H1 (cell line): ENCODE results near the gene SLC2A5. TPM values are rescaled to one million over a fixed set of nuclear protein-coding genes. Genes with fewer than 3 reads are reported as not detected.

ENCODE experiments used
- CTCF ChIA-PET: fragments of 300-600 bp; sonication (Branson Sonifier 250); formaldehyde crosslinking; loops from one replicate; lab custom pipeline; 2021; ENCODE audit not compliant: partially characterized antibody; lab: Charles Lee
- POLR2A ChIA-PET: fragments of 300-600 bp; sonication (Branson Sonifier 250); formaldehyde crosslinking; loops from one replicate; lab custom pipeline; 2021; ENCODE audit warnings: inconsistent platforms; ENCODE audit not compliant: partially characterized antibody; lab: Charles Lee
- DNase-seq, 2 experiments: peaks; one replicate each; pipeline versions ENCODE4 v3.0.0 to v3.0.0-alpha.2; 2010 to 2022; ENCODE audit warnings: low spot score in 2 of 2, low read depth in 1 of 2, mixed read lengths in 1 of 2
- FAIRE-seq: peaks from 2 replicates; lab custom pipeline; 2011; peaks lifted over from hg19 to GRCh38; lab: Jason Lieb, UNC
- H2AFZ ChIP-seq: 2 replicates; pipeline ENCODE4 v1.8.1; 2012; ENCODE audit warnings: low read length, inconsistent platforms
- H2AK5ac ChIP-seq: 2 replicates; pipeline ENCODE4 v1.6.1; 2013; ENCODE audit warnings: low read depth, low read length
- H2BK120ac ChIP-seq: replicated peaks from 2 replicates; pipeline ENCODE3; 2013; ENCODE audit warnings: low read depth, low read length, inconsistent platforms
- H2BK12ac ChIP-seq: 2 replicates; pipeline ENCODE4 v1.6.1; 2013; ENCODE audit warnings: low read depth, low read length
- H2BK15ac ChIP-seq: 2 replicates; pipeline ENCODE4 v1.6.1; 2013; ENCODE audit warnings: low read length
- H2BK20ac ChIP-seq: 2 replicates; pipeline ENCODE4 v1.6.1; 2013; ENCODE audit warnings: low read length
- H2BK5ac ChIP-seq: 2 replicates; pipeline ENCODE4 v1.6.1; 2013; ENCODE audit warnings: low read depth, low read length
- H3K14ac ChIP-seq: 2 replicates; pipeline ENCODE4 v1.6.1; 2013; ENCODE audit warnings: inconsistent platforms; ENCODE audit not compliant: insufficient read length
- H3K18ac ChIP-seq: 2 replicates; pipeline ENCODE4 v1.6.1; 2013; ENCODE audit warnings: low read length; ENCODE audit errors: extremely low read depth
- H3K23ac ChIP-seq: 2 replicates; pipeline ENCODE4 v1.6.1; 2013; ENCODE audit warnings: inconsistent platforms; ENCODE audit not compliant: insufficient read length
- H3K23me2 ChIP-seq: 2 replicates; pipeline ENCODE4 v1.6.1; 2013; ENCODE audit warnings: low read depth, low read length
- H3K27ac ChIP-seq: 2 replicates; pipeline ENCODE4 v1.6.1; 2011; ENCODE audit warnings: low read depth, low read length, inconsistent platforms
- H3K27me3 ChIP-seq, 4 experiments: replicated peaks in 1 of 4; 1 replicate in 1 of 4; 2 replicates in 3 of 4; pipeline versions ENCODE4 v1.6.1 to v1.8.1; 2011 to 2013; ENCODE audit warnings: low read length in 3 of 4, mild to moderate bottlenecking in 3 of 4, inconsistent platforms in 2 of 4, mixed read lengths in 2 of 4, moderate library complexity in 1 of 4; ENCODE audit not compliant: control insufficient read depth in 3 of 4, insufficient read depth in 3 of 4; ENCODE audit errors: extremely low read depth in 1 of 4
- H3K36me3 ChIP-seq, 4 experiments: 2 replicates each; pipeline versions ENCODE4 v1.6.1 to v1.8.1; 2011 to 2013; ENCODE audit warnings: mild to moderate bottlenecking in 4 of 4, low read length in 3 of 4, moderate library complexity in 2 of 4, control low read depth in 1 of 4, inconsistent platforms in 1 of 4; ENCODE audit not compliant: insufficient read depth in 4 of 4, control insufficient read depth in 2 of 4
- H3K4ac ChIP-seq: replicated peaks from 2 replicates; pipeline ENCODE3; 2013; ENCODE audit warnings: low read length, low read depth, mixed read lengths, inconsistent platforms; ENCODE audit not compliant: insufficient read length
- H3K4me1 ChIP-seq, 4 experiments: replicated peaks in 1 of 4; 1 replicate in 1 of 4; 2 replicates in 3 of 4; pipeline versions ENCODE4 v1.6.1 to v1.8.1; 2011 to 2013; ENCODE audit warnings: low read length in 3 of 4, inconsistent platforms in 2 of 4, mixed read lengths in 1 of 4; ENCODE audit not compliant: insufficient read depth in 4 of 4, control insufficient read depth in 3 of 4
- H3K4me2 ChIP-seq, 2 experiments: 2 replicates each; pipeline versions ENCODE4 v1.6.1 to v1.8.1; 2011 to 2013; ENCODE audit warnings: low read depth in 2 of 2, low read length in 2 of 2, control low read depth in 1 of 2, inconsistent platforms in 1 of 2, mild to moderate bottlenecking in 1 of 2; ENCODE audit not compliant: insufficient read depth in 1 of 2
- H3K4me3 ChIP-seq, 4 experiments: fragments of 200-600, 300-600 bp in 1 of 4; sonication (generic), shearing (Covaris generic), sonication (Bioruptor Twin) in 1 of 4; 2 replicates each; pipeline versions ENCODE4 v1.5.1 to v1.8.1; 2011 to 2016; ENCODE audit warnings: low read length in 4 of 4, low read depth in 3 of 4, control low read depth in 2 of 4, inconsistent platforms in 2 of 4, mild to moderate bottlenecking in 2 of 4, mixed read lengths in 1 of 4, moderate library complexity in 1 of 4; ENCODE audit not compliant: insufficient read depth in 2 of 4; ENCODE audit errors: extremely low read depth in 1 of 4
- H3K56ac ChIP-seq: replicated peaks from 2 replicates; pipeline ENCODE3; 2013; ENCODE audit warnings: low read depth, mild to moderate bottlenecking, mixed read lengths, low read length, inconsistent platforms; ENCODE audit not compliant: insufficient read length
- H3K79me1 ChIP-seq: 2 replicates; pipeline ENCODE4 v1.6.1; 2013; ENCODE audit warnings: low read depth, low read length, control low read depth
- H3K79me2 ChIP-seq, 2 experiments: 2 replicates each; pipeline versions ENCODE4 v1.6.1 to v1.8.1; 2012 to 2013; ENCODE audit warnings: low read length in 2 of 2, mild to moderate bottlenecking in 2 of 2, inconsistent platforms in 1 of 2; ENCODE audit not compliant: insufficient read depth in 2 of 2, control insufficient read depth in 1 of 2
- H3K9ac ChIP-seq, 4 experiments: replicated peaks in 1 of 4; 1 replicate in 1 of 4; 2 replicates in 3 of 4; pipeline versions ENCODE4 v1.6.1 to v1.8.1; 2011 to 2013; ENCODE audit warnings: low read depth in 3 of 4, low read length in 3 of 4, control low read depth in 2 of 4, mild to moderate bottlenecking in 2 of 4, moderate library complexity in 2 of 4, inconsistent platforms in 1 of 4; ENCODE audit errors: extremely low read depth in 1 of 4
- H3K9me3 ChIP-seq, 2 experiments: 2 replicates each; pipeline versions ENCODE4 v1.6.1 to v1.8.1; 2012 to 2013; ENCODE audit warnings: mild to moderate bottlenecking in 2 of 2, moderate library complexity in 2 of 2, control low read depth in 1 of 2, inconsistent platforms in 1 of 2, low read depth in 1 of 2, low read length in 1 of 2, mixed read lengths in 1 of 2; ENCODE audit not compliant: insufficient read depth in 2 of 2
- H4K20me1 ChIP-seq, 2 experiments: replicated peaks in 1 of 2; 2 replicates each; pipeline versions ENCODE3 to v1.8.1; 2011 to 2013; ENCODE audit warnings: inconsistent platforms in 2 of 2, low read length in 2 of 2, mild to moderate bottlenecking in 1 of 2; ENCODE audit not compliant: insufficient read depth in 2 of 2, control insufficient read depth in 1 of 2
- H4K5ac ChIP-seq: 2 replicates; pipeline ENCODE4 v1.6.1; 2013; ENCODE audit warnings: low read length, low read depth, mixed read lengths, inconsistent platforms; ENCODE audit not compliant: insufficient read length
- H4K8ac ChIP-seq: 2 replicates; pipeline ENCODE4 v1.8.0; 2013; ENCODE audit warnings: mild to moderate bottlenecking, moderate library complexity, low read length, inconsistent platforms; ENCODE audit not compliant: insufficient read depth; ENCODE audit errors: extremely low read depth
- H4K91ac ChIP-seq: replicated peaks from 2 replicates; pipeline ENCODE3; 2013; ENCODE audit warnings: low read length, mixed read lengths, inconsistent platforms; ENCODE audit not compliant: insufficient read length
- WGBS, 2 experiments: shearing (Covaris generic) in 1 of 2; methylation state at CpG; one replicate each; pipeline versions ENCODE4 v1.1.6 to v1.1.7; 2013 to 2015; ENCODE audit warnings: low lambda C conversion rate in 2 of 2, mixed read lengths in 2 of 2, inconsistent platforms in 1 of 2, low coverage in 1 of 2, missing lambda C conversion rate in 1 of 2; ENCODE audit not compliant: insufficient replicate concordance in 2 of 2, insufficient coverage in 1 of 2, insufficient read length in 1 of 2; ENCODE audit errors: extremely low coverage in 1 of 2, missing lambda C conversion rate in 1 of 2; 5-methylcytosine and 5-hydroxymethylcytosine counted together
- polyA plus RNA-seq, 7 experiments: library from polyadenylated mRNA; depleted of rRNA in 3 of 7; stranded (reverse) in 5 of 7; unstranded in 2 of 7; fragments of >200 nt in 5 of 7; fragments of 200-250 nt in 2 of 7; gene quantifications; 1 replicate in 5 of 7; 2 replicates in 1 of 7; 4 replicates in 1 of 7; pipeline versions ENCODE4 v1.2.1 to v1.2.3, GENCODE V29; 2011 to 2013; ENCODE audit warnings: missing spikeins in 2 of 7, mixed read lengths in 2 of 7
- total RNA-seq: library from RNA; stranded (reverse); fragmentation: NEBNext Ultra II Directional; extraction: Animal tissue kit (Norgen Biotek cat#: 25700); gene quantifications from 2 replicates; pipeline ENCODE4 v1.2.1, GENCODE V29; 2021

The SLC2A5 gene
- total and polyA plus RNA-seq, 2 of the 8 experiments (the other 6 are each of a cell fraction or from before 2014, with no cell fraction given), result 0.12 TPM; not detected in 1

- Histone ChIP-seq H3K18ac (no peak overlapping the region), H2BK5ac (no peak overlapping the region), H2BK20ac (no peak overlapping the region), H4K20me1 (no peaks in the 10 kb centered on the region), H4K91ac (no peak overlapping the region), H3K9me3 (no peaks in the 10 kb centered on the region), H3K4me3 (0 out of 8 replicates have a peak overlapping the region, but pooled peaks of 1 of the 4 experiments have one; percentile 14), H3K4ac (no peak overlapping the region), H3K4me2 (peak overlapping the region in 1 of 2 experiments; percentile 27; a peak in 2 of 4 replicates), H2AK5ac (no peak overlapping the region), H2BK15ac (no peak overlapping the region), H3K27me3 (no peaks in the 10 kb centered on the region), H3K4me1 (0 out of 7 replicates have a peak, but pooled peaks cover 0 to 2% (median 0%) of the 10 kb centered on the region in 4 experiments), H3K23ac (no peak overlapping the region), H4K5ac (no peak overlapping the region), H3K23me2 (no peaks in the 10 kb centered on the region), H2BK12ac (no peak overlapping the region), H3K36me3 (no peaks in the 10 kb centered on the region), H3K14ac (no peak overlapping the region), H2BK120ac (no peak overlapping the region), H4K8ac (no peak overlapping the region), H3K79me1 (no peaks in the 10 kb centered on the region), H3K27ac (no peak overlapping the region), H3K79me2 (no peaks in the 10 kb centered on the region), H2AFZ (no peak overlapping the region), H3K56ac (no peak overlapping the region), H3K9ac (no peak overlapping the region)
- CTCF ChIA-PET, result interaction anchor here (1.8 kb wide), 1 partner anchor 54 kb away, joined by 4 read pairs; no protein-coding TSS in a partner anchor
- FAIRE-seq (no peak), DNase-seq (no peak)
- POLR2A ChIA-PET, result interaction anchor here (1.1 kb wide), 1 partner anchor 10 kb away, joined by 3 read pairs; no protein-coding TSS in a partner anchor
- 15% methylated on average over 1 of the region's 1 CpG; no CpG with 5 or more reads in 1 of the 2 experiments for WGBS, 2 experiments
These were observed 18.1 kb downstream of the SLC2A5 start for GRCh38 chr1:9051379-9051778.
